ENCODE data around the gene SMYD3.
"Not testable (repeated sequence)": the region's sequence is repeated elsewhere in the genome, so short reads cannot be mapped to it uniquely, and the experiment has no call there.

The SMYD3 gene

DNA sequence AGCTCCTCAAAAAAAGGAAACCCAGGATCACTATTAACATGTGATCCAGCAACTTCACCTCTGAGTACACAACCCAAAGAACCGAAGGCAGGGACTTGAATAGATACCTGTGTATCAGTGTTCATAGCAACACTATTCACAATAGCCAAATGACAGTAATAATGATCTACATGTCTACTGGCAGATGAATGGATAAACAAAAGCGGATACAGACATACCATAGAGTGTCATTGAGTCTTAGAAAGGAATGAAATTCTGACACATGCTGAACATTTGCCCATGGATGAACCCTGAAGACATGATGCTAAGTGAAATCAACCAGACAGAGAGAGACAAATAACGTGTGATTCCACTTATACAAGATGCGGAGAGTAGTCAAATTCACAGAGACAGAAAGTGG, 788.1 kb downstream of the SMYD3 start:
- DNase-seq (ENCODE audit: low read depth in 2 of 2) = no peak

DNA sequence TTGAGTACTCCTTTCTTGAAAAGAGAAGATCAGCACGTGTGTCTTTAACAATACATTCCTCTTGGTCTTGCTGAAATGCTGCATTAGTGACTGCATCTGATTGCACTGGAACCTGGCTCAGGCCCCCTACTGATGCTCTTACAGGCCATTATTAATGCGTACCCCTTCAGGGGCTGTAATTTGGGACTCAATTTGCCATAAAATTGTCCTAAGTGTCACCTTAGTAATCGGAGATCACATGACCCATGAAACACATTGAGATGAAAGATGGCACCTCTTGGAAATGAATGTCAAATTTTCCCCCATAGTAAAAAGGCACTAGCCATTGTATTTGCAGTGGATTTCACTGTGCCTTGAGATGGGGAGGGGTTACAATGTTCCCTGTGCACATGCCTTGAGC, 789.0 kb downstream of the SMYD3 start:
- no peak for DNase-seq (ENCODE audit: low read depth in 2 of 2)

DNA sequence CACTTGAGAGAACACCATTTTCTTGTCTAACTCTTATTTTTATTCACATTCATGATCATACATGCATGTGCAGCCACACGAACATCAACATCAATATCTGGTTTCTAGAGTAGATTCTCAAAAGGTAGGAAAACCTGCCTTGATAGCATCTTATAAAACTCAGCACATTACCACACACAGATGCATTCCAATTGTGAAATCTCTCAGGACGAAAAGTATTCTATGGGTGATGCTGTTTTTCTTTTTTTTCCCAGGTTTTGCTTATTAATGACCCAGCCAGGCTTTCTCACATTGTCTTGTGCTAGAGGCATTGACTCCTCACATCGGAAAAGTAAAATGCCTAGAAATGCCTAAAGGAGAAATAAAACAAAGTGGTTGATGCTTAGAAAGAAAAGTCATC, 789.5 kb downstream of the SMYD3 start:
- no peak for DNase-seq (ENCODE audit: low read depth in 2 of 2)

DNA sequence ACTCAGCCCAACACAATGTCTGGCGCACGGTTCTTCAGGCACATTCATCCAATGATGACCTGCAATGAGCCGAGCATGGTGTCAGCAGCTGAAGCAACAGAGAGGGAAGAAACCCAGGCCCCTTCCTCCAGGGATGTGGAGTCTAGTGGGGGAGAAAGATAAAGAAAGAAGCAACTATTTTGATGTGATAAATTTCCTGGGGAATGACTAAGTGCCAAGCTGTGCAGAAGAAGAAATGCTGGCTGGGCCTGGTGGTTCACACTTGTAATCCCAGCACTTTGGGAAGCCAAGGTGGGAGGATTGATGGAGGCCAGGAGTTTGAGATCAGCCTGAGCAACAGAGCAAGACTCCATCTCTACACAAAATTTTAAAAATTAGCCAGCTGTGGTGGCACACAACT, 790.5 kb downstream of the SMYD3 start:
- DNase-seq (ENCODE audit: low read depth in 2 of 2) = no peak

DNA sequence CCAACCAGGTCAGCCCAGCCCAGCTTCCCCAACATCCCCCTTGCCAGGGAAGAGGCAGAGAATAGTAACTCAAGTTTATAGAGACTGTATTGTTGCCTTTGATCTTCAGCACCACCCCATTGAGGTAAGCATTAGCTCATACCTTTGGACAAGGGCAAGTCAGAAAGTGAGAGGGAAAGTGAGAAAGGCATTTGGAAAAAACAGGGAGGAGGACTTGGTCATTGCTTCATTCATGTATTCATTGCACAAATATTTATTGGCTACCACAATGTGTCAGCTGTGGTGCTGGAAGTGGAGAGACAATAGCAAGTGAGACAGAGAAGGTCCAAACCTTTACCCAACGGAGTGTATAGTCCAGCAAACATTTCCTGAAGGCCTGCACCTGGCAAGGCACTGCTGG, 791.1 kb downstream of the SMYD3 start:
- DNase-seq (ENCODE audit: low read depth in 2 of 2) = no peak

DNA sequence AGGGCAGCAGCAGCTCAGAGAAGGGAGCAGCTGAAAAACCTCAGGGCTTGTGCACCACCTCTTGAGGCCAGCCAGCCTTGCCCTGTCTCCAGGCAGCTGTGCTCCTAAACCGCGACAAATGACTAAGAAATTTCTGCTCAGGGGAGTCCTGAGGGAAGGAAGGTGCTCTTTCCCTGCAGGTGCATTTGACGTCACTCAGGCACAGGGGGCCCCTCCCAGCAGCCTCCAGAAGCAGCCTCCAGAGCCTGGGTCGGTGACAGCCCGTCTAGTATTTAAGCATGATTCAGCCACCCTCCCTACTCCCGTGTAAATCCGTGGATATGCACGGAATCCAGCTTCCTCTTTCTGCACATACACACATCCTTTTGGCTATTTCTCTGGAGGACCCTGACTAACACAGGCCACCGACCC, 791.8 kb downstream of the SMYD3 start:
- DNase-seq (ENCODE audit: low read depth in 2 of 2) = no peak

DNA sequence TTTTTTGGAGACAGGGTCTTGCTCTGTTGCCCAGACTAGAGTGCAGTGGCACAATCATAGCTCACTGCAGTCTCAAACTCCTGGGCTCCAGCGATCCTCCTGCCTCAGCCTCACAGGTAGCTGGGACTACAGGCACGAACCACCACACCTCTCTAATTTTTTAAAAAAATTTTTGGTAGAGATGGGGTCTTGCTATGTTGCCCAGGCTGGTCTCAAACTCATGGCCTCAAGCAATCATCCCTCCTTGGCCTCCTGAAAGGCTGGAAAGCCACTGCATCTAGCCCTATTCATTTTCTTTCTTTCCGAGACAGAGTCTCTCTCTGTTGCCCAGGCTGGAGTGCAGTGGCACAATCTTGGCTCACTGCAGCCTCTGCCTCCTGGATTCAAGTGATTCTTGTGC, 793.1 kb downstream of the SMYD3 start:
- DNase-seq (ENCODE audit: low read depth in 2 of 2) = not testable (repeated sequence)

DNA sequence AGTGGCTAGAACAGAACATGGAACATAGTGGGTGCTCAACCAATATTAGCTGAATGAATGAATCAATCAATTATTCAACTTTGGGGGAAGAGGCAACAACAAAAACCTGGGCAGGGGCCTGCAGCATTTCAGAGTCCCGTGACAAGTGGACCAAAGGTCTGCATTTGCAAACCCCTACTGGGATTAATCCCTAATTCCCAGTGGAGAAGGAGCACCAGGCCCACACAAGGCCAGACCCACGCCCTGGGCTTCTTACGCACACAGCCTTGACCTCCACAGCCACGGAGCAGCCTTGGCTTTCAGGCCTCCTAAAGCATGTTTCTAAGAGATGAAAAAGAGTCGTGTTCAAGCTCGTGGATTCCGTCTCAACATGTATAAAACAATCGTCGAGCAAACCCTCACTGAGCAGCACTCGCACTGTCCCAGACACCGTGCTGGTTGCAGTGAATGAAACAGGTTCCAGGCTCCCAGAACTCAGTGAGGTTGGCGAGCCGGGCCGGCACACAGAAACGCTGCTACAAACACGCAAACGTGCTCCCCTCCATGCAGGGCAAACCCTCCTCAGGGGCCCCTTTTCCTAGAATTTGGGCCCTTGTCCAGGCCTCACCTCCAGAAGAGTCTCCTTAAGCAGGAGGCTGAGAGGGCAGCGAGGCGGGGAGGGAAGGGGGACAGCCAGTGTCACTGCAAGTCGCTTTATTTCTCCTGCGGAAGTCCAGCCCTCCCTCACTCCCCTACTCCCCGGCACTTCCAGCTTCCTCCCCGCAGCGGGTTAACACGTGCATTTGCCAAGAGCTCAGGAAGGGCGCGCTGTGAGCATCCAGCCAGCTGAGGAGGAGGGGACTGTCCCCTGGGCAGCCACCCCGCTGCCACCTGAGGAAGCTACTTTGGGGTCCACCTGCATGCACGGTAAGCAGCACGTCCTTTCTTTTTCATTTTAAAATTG, 795.8 kb downstream of the SMYD3 start:
- DNase-seq (ENCODE audit: low read depth in 2 of 2) = no peak

DNA sequence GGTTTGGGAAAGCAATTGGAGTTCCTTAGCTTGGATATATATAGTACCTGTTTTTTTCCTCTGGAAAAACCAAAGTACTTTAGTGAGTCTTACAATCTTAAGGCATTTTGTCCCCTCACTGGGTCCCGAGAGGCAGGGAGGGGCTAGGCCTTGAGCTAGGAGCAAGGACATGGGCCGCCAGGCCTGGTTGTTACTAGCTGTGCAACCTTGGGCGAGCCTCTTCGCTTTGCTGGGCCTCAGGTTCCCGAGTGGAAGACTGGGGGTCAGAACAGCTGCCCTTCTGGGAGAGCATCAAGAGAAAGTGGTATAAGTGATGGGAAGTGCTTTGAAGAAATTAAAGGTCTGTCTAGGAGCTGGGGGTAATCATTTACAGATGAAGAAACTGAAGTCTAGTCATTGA, 799.1 kb downstream of the SMYD3 start:
- no peak for DNase-seq (ENCODE audit: low read depth in 2 of 2)

DNA sequence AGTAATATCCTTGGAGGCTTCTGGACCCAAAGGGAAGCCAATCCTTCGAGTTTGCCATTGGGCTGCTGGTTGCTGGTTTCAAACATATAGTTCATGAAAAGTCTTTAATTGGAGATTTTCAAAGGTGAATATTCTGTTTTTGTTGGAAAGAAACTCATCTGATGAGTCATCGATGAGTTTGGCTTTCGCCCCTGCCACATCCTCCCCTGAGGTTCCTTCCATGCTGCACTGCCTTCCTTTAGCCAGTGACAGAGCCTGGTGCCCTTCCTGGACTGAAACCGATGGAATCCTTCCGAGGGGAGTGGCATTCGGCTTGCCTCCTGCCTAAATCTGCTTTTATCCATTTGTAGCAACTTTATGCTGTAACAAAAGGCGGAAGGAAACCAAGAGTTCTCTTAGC, 802.3 kb downstream of the SMYD3 start:
- DNase-seq (ENCODE audit: low read depth in 2 of 2) = no peak

DNA sequence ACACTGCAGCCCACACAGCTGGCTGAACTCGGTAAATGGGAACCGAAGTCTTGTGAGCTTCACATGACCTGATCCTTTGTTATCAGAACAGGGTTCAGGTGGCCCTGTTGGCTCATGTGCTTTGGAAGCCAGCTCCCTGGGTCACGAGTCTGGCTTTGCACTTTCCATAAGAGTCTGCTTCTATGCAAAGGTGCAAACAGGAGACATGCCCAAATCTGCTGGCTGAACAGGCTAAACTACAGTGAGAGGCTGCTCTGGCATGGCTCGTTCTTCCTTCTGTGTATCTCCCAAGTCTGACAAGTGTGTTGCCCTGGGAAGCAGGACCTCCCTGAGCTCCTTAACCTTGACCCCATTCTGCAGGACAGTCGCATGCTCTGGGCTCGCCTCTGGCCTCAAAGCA, 802.7 kb downstream of the SMYD3 start:
- DNase-seq (ENCODE audit: low read depth in 2 of 2) = no peak

DNA sequence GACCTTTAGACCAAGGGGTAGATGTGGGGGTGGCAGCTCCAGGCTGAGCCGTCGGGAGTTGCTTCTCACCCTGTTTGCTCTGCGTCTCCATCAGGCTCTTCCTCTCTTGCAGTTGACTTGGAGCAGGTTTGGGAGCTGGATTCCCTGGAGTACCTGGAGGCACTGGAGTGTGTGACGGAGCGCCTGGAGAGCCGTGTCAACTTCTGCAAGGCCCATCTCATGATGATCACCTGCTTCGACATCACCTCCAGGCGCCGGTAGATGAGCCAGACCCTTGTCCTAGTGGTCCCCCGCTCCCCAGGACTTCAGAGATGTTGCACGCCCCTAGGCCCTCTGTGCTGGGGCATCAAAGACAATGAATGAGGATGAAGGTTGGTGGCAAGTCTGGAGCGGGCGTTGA, 804.7 kb downstream of the SMYD3 start:
- no peak for DNase-seq (ENCODE audit: low read depth in 2 of 2)

DNA sequence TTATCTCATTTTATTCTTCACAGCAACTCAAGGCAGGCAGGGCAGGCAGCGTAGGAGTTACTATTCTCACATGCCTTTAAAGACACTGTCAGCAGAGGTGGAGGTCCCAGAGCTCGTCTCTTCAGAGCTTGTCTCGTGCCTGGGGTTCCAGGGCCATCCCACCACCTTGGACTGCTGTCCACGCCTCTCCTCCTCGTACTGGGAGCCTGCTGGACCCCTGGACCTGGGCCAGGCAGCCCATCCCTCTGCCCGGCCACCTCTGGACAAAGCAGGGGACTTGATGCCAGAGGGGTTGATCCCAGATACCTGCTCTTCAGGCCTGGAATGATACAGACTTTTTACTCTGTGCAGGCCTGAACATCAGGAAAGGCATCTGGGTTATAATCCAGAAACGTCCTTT, 805.4 kb downstream of the SMYD3 start:
- DNase-seq (ENCODE audit: low read depth in 2 of 2) = no peak

DNA sequence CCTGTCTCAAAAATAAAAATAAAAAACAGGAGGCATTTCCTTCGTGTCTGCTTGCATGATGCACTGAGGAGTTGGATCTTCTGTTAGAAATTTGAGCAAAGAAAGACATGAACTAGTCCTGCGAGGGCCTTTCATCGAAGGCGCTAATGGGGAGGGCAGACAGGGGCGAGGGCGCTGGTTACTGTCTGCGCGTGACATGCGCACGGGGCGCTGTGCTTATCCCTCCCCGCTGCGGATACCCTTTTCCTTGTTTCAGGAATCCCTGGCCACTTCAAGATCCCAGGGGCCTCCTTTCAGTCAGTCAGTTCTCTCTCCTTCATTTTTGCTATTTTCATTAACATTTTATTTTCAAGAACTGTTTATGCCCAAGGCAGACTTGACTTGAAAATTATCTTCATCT, 806.4 kb downstream of the SMYD3 start:
- no peak for DNase-seq (ENCODE audit: low read depth in 2 of 2)

Data from stimulated activated CD4-positive, alpha-beta T cell treated with anti-CD3 and anti-CD28 coated beads, Interleukin-4, amount 100 ng/mL, for 48 hours (primary cell).